ENCODE measurements around the gene HLA-DRA.

DNA sequence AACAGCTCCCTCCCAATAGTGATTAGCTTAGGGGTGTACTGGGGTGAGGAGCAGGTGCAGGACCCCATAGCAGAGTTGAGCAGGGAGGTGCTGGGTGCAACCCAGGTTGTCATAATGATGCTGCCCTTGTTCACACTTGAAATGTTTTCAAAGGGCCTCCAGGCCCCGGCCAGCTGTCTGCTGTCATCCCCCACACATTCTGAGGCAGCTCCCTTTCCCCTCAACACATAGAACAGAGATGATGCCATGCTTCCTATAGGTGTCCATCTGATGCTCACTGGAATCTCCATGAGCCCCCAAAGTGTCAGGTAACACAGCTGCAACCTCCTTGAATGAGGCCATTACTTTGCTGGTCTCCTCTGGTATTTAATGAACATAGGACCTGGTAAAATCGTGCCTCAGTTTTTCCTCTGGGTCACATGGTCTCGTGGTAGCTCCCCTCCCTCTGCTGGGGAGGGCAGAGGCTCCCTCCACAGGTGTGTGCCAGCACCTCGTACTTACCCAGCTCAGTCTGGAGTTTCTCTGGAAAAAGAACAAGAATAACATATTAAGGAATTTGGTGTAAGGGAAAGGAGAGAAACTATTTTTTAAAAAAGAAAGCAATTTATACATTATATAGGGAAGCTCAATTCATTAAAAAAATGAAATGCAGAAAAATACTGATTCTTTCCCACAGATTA, 38.3 kb upstream of the HLA-DRA start:
- TF ChIP-seq POLR2AphosphoS5 (IDR thresholded peaks at IDR 0.05): no peak
- no peak for TF ChIP-seq POLR2A (IDR thresholded peaks at IDR 0.05)

Measured in sigmoid colon (tissue), 4 donors.